Right cardiac atrium (tissue), 5 donors: ENCODE data around the gene SLC8A2. TPM values are rescaled to one million over a fixed set of nuclear protein-coding genes. Genes with fewer than 3 reads are reported as not detected.

ENCODE experiments used
- ATAC-seq, 2 donors: fragments of 200-7000 bp; cut with Tn5 transposase; one replicate each; pipeline versions ENCODE4 v1.8.0 to v1.9.1; 2020; ENCODE audit warnings: moderate library complexity in 2 of 2, mild to moderate bottlenecking in 1 of 2
- DNase-seq, 3 donors: peaks; one replicate each; pipeline ENCODE4 v3.0.0-alpha.2; 2020
- H3K27ac ChIP-seq: one replicate; pipeline ENCODE4 v1.5.1; 2013; ENCODE audit warnings: mild to moderate bottlenecking, low read length, control low read depth, moderate library complexity
- H3K27me3 ChIP-seq: one replicate; pipeline ENCODE4 v1.6.1; 2013; ENCODE audit not compliant: control insufficient read depth, insufficient read depth
- H3K4me1 ChIP-seq: one replicate; pipeline ENCODE4 v1.6.1; 2013; ENCODE audit warnings: low read length; ENCODE audit not compliant: control insufficient read depth, insufficient read depth
- H3K4me3 ChIP-seq: one replicate; pipeline ENCODE4 v1.5.1; 2013; ENCODE audit warnings: low read length, control low read depth
- H3K9me3 ChIP-seq: one replicate; pipeline ENCODE4 v1.6.1; 2013; ENCODE audit warnings: low read length; ENCODE audit not compliant: control insufficient read depth
- WGBS: extraction: QIAGEN DNeasy Blood & Tissue Kit; methylation state at CpG from one replicate; pipeline ENCODE4 v1.1.7; 2013; 5-methylcytosine and 5-hydroxymethylcytosine counted together
- intact Hi-C, 4 donors: fragments of 100-400 bp; cut with DNase I; formaldehyde crosslinking; loops; one replicate each; pipeline versions ENCODE4 v1.11.0 to v1.14.0; 2022 to 2023
- polyA plus RNA-seq: library from polyadenylated mRNA; stranded (reverse); fragments of 200-250 nt; gene quantifications from one replicate; pipeline ENCODE4 v1.2.3, GENCODE V29; 2013
- total RNA-seq, 4 donors: library from RNA; stranded (reverse); fragmentation: NEBNext Ultra II Directional; extraction: Animal tissue kit (Norgen Biotek cat#: 25700); gene quantifications; one replicate each; pipeline ENCODE4 v1.2.1, GENCODE V29; 2021
- donor health status: healthy with polysubstance abuse.
- donor health status: DM: no; HTN: yes; CAD: no.
- donor health status: DM: no; HTN: no; CAD: no.
- donor health status: DM: no; HTN: yes; CAD: no; lungs with severe emphysema.
- donor health status: DM: yes; HTN: yes; CAD: no.

The SLC8A2 gene
- total and polyA plus RNA-seq, 5 donors: 0.09 to 0.36 (median 0.26) TPM; not detected in 2

- Histone ChIP-seq H3K27ac (no peak overlapping the region), H3K27me3 (no peaks in the 10 kb centered on the region), H3K4me1 (no peaks in the 10 kb centered on the region), H3K9me3 (no peaks in the 10 kb centered on the region), H3K4me3 (no peak overlapping the region)
- WGBS: 61% methylated on average over 7 of the region's 7 CpGs
- intact Hi-C loops: no loop called here
- no peak for DNase-seq
- no peak for ATAC-seq
Measured at GRCh38 chr19:47450478-47450877, 21.2 kb downstream of the SLC8A2 start.

GRCh38 chr19:47448360-47448727 lies 23.3 kb downstream of the SLC8A2 start:
- ATAC-seq (no peak), DNase-seq (no peak)
- Histone ChIP-seq H3K27me3 (no peaks in the 10 kb centered on the region), H3K9me3 (no peaks in the 10 kb centered on the region), H3K27ac (no peak overlapping the region), H3K4me1 (no peaks in the 10 kb centered on the region), H3K4me3 (no peak overlapping the region)
- WGBS: 27% methylated on average over 9 of the region's 9 CpGs
- intact Hi-C loops: no loop called here

GRCh38 chr19:47447470-47448359 lies 24.0 kb downstream of the SLC8A2 start:
- no peaks in the 10 kb centered on the region for H3K27me3 ChIP-seq
- DNase-seq: peak in 2 of 3 donors; percentile 65 to 72
- H3K4me1 ChIP-seq: no peaks in the 10 kb centered on the region
- no peak overlapping the region for H3K4me3 ChIP-seq
- intact Hi-C loops: no loop called here
- no peaks in the 10 kb centered on the region for H3K9me3 ChIP-seq
- WGBS: 4% methylated on average over 95 of the region's 95 CpGs
- peak; percentile 66 to 67 for ATAC-seq
- H3K27ac ChIP-seq: no peak overlapping the region

- Histone ChIP-seq H3K4me3 (no peak overlapping the region), H3K27ac (no peak overlapping the region), H3K4me1 (no peaks in the 10 kb centered on the region), H3K9me3 (no peaks in the 10 kb centered on the region), H3K27me3 (no peaks in the 10 kb centered on the region)
- intact Hi-C loops: no loop called here
- ATAC-seq (peak; percentile 11 to 38), DNase-seq (no peak)
- 19% methylated on average over 28 of the region's 28 CpGs for WGBS
Measured at GRCh38 chr19:47446534-47447469, 24.9 kb downstream of the SLC8A2 start.

- Histone ChIP-seq H3K27ac (no peak overlapping the region), H3K9me3 (no peaks in the 10 kb centered on the region), H3K4me3 (no peak overlapping the region), H3K4me1 (no peaks in the 10 kb centered on the region), H3K27me3 (no peaks in the 10 kb centered on the region)
- peak; percentile 24 to 38 for ATAC-seq
- intact Hi-C loops: no loop called here
- peak; percentile 32 to 70 (median 61) for DNase-seq
- 4% methylated on average over 22 of the region's 22 CpGs for WGBS
Measured at GRCh38 chr19:47445937-47446402, 25.7 kb downstream of the SLC8A2 start.

- Histone ChIP-seq H3K27ac (no peak overlapping the region), H3K9me3 (no peaks in the 10 kb centered on the region), H3K4me1 (no peaks in the 10 kb centered on the region), H3K27me3 (no peaks in the 10 kb centered on the region), H3K4me3 (no peak overlapping the region)
- ATAC-seq: no peak
- intact Hi-C loops: no loop called here
- 44% methylated on average over 4 of the region's 4 CpGs for WGBS
- no peak for DNase-seq
Measured at GRCh38 chr19:47445527-47445926, 26.2 kb downstream of the SLC8A2 start.

GRCh38 chr19:47444388-47444821 lies 27.3 kb downstream of the SLC8A2 start:
- ATAC-seq (no peak), DNase-seq (no peak)
- no peaks in the 10 kb centered on the region for H3K4me1 ChIP-seq
- no peaks in the 10 kb centered on the region for H3K9me3 ChIP-seq
- H3K4me3 ChIP-seq: no peak overlapping the region
- no peaks in the 10 kb centered on the region for H3K27me3 ChIP-seq
- 19% methylated on average over 22 of the region's 22 CpGs for WGBS
- no peak overlapping the region for H3K27ac ChIP-seq
- intact Hi-C loops: no loop called here

GRCh38 chr19:47443331-47443730 lies 28.4 kb downstream of the SLC8A2 start:
- no peaks in the 10 kb centered on the region for H3K9me3 ChIP-seq
- no peaks in the 10 kb centered on the region for H3K4me1 ChIP-seq
- intact Hi-C loops: no loop called here
- ATAC-seq (no peak), DNase-seq (no peak)
- no peak overlapping the region for H3K4me3 ChIP-seq
- H3K27me3 ChIP-seq: no peaks in the 10 kb centered on the region
- 67% methylated on average over 12 of the region's 12 CpGs for WGBS
- no peak overlapping the region for H3K27ac ChIP-seq

- intact Hi-C loops: loop anchor here in 3 of 4 donors (5.0 to 10.0 kb wide), 2 partner anchors 76 to 258 kb away; partner anchors contain the start of gene NAPA (in 2 of the 3)
- WGBS: 30% methylated on average over 5 of the region's 5 CpGs
- Histone ChIP-seq H3K27ac (no peak overlapping the region), H3K4me1 (no peaks in the 10 kb centered on the region), H3K9me3 (no peaks in the 10 kb centered on the region), H3K4me3 (no peak overlapping the region), H3K27me3 (no peaks in the 10 kb centered on the region)
- DNase-seq (no peak), ATAC-seq (no peak)
Measured at GRCh38 chr19:47438793-47439220, 32.9 kb downstream of the SLC8A2 start.

- DNase-seq: no peak
- no peaks in the 10 kb centered on the region for H3K27me3 ChIP-seq
- intact Hi-C loops: loop anchor here (2.0 to 10.0 kb wide), 4 partner anchors 77 to 269 kb away; partner anchors contain the start of gene NAPA (in 2 of the 4)
- no peaks in the 10 kb centered on the region for H3K4me1 ChIP-seq
- no peak overlapping the region for H3K27ac ChIP-seq
- H3K9me3 ChIP-seq: no peaks in the 10 kb centered on the region
- WGBS: 36% methylated on average over 12 of the region's 12 CpGs
- no peak overlapping the region for H3K4me3 ChIP-seq
- no peak for ATAC-seq
Measured at GRCh38 chr19:47437500-47437899, 34.2 kb downstream of the SLC8A2 start.
